Fibroblast of pulmonary artery (primary cell): ENCODE measurements around the gene HGF.

Experiments
- DNase-seq: peaks from one replicate; pipeline ENCODE4 v3.0.0-alpha.2; 2010; ENCODE audit warnings: low read depth
- H3K4me3 ChIP-seq: replicated peaks from 2 replicates; pipeline ENCODE4 v1.5.1; 2011; ENCODE audit warnings: low read depth, mild to moderate bottlenecking, control low read depth, low read length, moderate library complexity
- CTCF ChIP-seq: IDR thresholded peaks from 2 replicates; pipeline ENCODE4 v1.5.1; 2011; ENCODE audit warnings: mild to moderate bottlenecking, control low read depth, low read length, inconsistent platforms; ENCODE audit errors: missing control alignments

HGF gene

GRCh38 chr7:81783818-81784217 is 14.0 kb upstream of the HGF start:
- no peak for DNase-seq
- TF ChIP-seq CTCF: no peak
- no peak overlapping the region for H3K4me3 ChIP-seq

- TF ChIP-seq CTCF: no peak
- H3K4me3 ChIP-seq: no peak overlapping the region
- no peak for DNase-seq
These were observed 11.3 kb upstream of the HGF start for GRCh38 chr7:81780914-81781693.

- H3K4me3 ChIP-seq: no peak overlapping the region
- DNase-seq: no peak
- no peak for TF ChIP-seq CTCF
These were observed 9.9 kb upstream of the HGF start for GRCh38 chr7:81779706-81780105.

GRCh38 chr7:81777697-81778096 is 7.8 kb upstream of the HGF start:
- no peak overlapping the region for H3K4me3 ChIP-seq
- DNase-seq: no peak
- no peak for TF ChIP-seq CTCF

- no peak for DNase-seq
- TF ChIP-seq CTCF: no peak
- no peak overlapping the region for H3K4me3 ChIP-seq
These were observed 7.2 kb upstream of the HGF start for GRCh38 chr7:81776948-81777630.

- DNase-seq: no peak
- H3K4me3 ChIP-seq: no peak overlapping the region
- no peak for TF ChIP-seq CTCF
These were observed 6.3 kb upstream of the HGF start for GRCh38 chr7:81776161-81776560.

- TF ChIP-seq CTCF: no peak
- no peak for DNase-seq
- no peak overlapping the region for H3K4me3 ChIP-seq
These were observed 5.7 kb upstream of the HGF start for GRCh38 chr7:81775560-81775959.
